HepG2 (cell line): ENCODE data around the gene SLC45A2. TPM values are rescaled to one million over a fixed set of nuclear protein-coding genes. Genes with fewer than 3 reads are reported as not detected.

ENCODE experiments used
- ATAC-seq: fragments of 200-7000 bp; cut with Tn5 transposase; 3 replicates; pipeline ENCODE4 v1.9.1; 2020; ENCODE audit warnings: mild to moderate bottlenecking, moderate library complexity
- BruUV-seq: library from RNA; stranded (reverse); fragments of 400-500 nt; replicated peaks from 2 replicates; lab custom pipeline; 2021; lab: Mats Ljungman, UMichigan
- CTCF ChIA-PET: fragments of 300-600 bp; formaldehyde crosslinking; extraction: SDS; loops from one replicate; lab custom pipeline; 2021; ENCODE audit warnings: low total read pairs, inconsistent platforms, low intra/inter-chr PET ratio; lab: Yijun Ruan, JAX
- POLR2A ChIA-PET: fragments of 350-600 bp; sonication (Branson Sonifier 250); formaldehyde crosslinking; loops from one replicate; lab custom pipeline; 2020; ENCODE audit warnings: antibody characterized with exemption, inconsistent platforms; lab: Yijun Ruan, JAX
- DNase-seq: peaks from one replicate; pipeline ENCODE4 v3.0.0-alpha.2; 2015; ENCODE audit warnings: low spot score
- FAIRE-seq: peaks from 3 replicates; lab custom pipeline; 2011; peaks lifted over from hg19 to GRCh38; lab: Jason Lieb, UNC
- H2AFZ ChIP-seq: one replicate; pipeline ENCODE4 v1.6.1; 2011; ENCODE audit warnings: low read length, inconsistent platforms
- H3K27ac ChIP-seq: fragments of 300-600 bp; 3 replicates; pipeline ENCODE4 v1.8.0; 2011; ENCODE audit warnings: mixed run types, mild to moderate bottlenecking, mixed read lengths, low read length, inconsistent platforms; ENCODE audit not compliant: insufficient read depth; ENCODE audit errors: extremely low read length
- H3K27me3 ChIP-seq, 2 experiments: fragments of 200-600 bp in 1 of 2; 2 replicates in 1 of 2; 3 replicates in 1 of 2; pipeline versions ENCODE4 v1.6.0 to v1.8.0; 2011; ENCODE audit warnings: low read length in 2 of 2, mild to moderate bottlenecking in 2 of 2, moderate library complexity in 2 of 2, inconsistent platforms in 1 of 2; ENCODE audit not compliant: insufficient read depth in 2 of 2, control insufficient read depth in 1 of 2
- H3K36me3 ChIP-seq, 2 experiments: fragments of 200-600 bp in 1 of 2; replicated peaks in 1 of 2; 2 replicates in 1 of 2; 3 replicates in 1 of 2; pipeline versions ENCODE4 v1.5.1 to v1.8.0; 2011; ENCODE audit warnings: low read length in 2 of 2, inconsistent platforms in 1 of 2; ENCODE audit not compliant: insufficient read depth in 2 of 2, control insufficient read depth in 1 of 2
- H3K4me1 ChIP-seq: 2 replicates; pipeline ENCODE4 v1.5.1; 2012; ENCODE audit warnings: low read length, inconsistent platforms; ENCODE audit not compliant: insufficient read depth
- H3K4me2 ChIP-seq: 2 replicates; pipeline ENCODE4 v1.6.0; 2011; ENCODE audit warnings: low read depth, low read length, inconsistent platforms
- H3K4me3 ChIP-seq, 3 experiments: fragments of 200-600 bp in 1 of 3; sonication (generic), shearing (Covaris generic) in 1 of 3; replicated peaks in 1 of 3; 2 replicates each; pipeline ENCODE4 v1.5.1; 2011 to 2016; ENCODE audit warnings: low read length in 3 of 3, inconsistent platforms in 2 of 3, low read depth in 2 of 3, mild to moderate bottlenecking in 2 of 3, control low read depth in 1 of 3, mixed read lengths in 1 of 3; ENCODE audit not compliant: insufficient read depth in 1 of 3
- H3K79me2 ChIP-seq: one replicate; pipeline ENCODE4 v1.6.1; 2011; ENCODE audit warnings: low read length, inconsistent platforms; ENCODE audit not compliant: insufficient read depth
- H3K9ac ChIP-seq: 2 replicates; pipeline ENCODE4 v1.6.0; 2011; ENCODE audit warnings: mild to moderate bottlenecking, low read depth, low read length, inconsistent platforms; ENCODE audit not compliant: insufficient read depth
- H3K9me3 ChIP-seq: 2 replicates; pipeline ENCODE4 v1.5.1; 2012; ENCODE audit warnings: mild to moderate bottlenecking, low read length
- H4K20me1 ChIP-seq: 2 replicates; pipeline ENCODE4 v1.6.0; 2011; ENCODE audit warnings: inconsistent platforms, mild to moderate bottlenecking, low read length, moderate library complexity; ENCODE audit not compliant: insufficient read depth
- BORCS8-MEF2B ChIP-seq: sonication (generic); formaldehyde crosslinking; IDR thresholded peaks from 2 replicates; pipeline ENCODE4 v1.8.0; 2022; ENCODE audit warnings: mild to moderate bottlenecking, missing genetic modification reagents
- E2F5 ChIP-seq: sonication (generic); formaldehyde crosslinking; conservative IDR thresholded peaks from 2 replicates; pipeline ENCODE4 v1.4.0; 2020; ENCODE audit warnings: missing genetic modification reagents
- FOXA3 ChIP-seq: IDR thresholded peaks from 2 replicates; pipeline ENCODE4 v1.6.1; 2016; ENCODE audit warnings: missing genetic modification reagents, missing compliant biosample characterization
- FOXK1 ChIP-seq: sonication (generic); formaldehyde crosslinking; IDR thresholded peaks from 2 replicates; pipeline ENCODE4 v1.4.0; 2020; ENCODE audit warnings: low read depth, missing genetic modification reagents, borderline replicate concordance
- HNRNPLL ChIP-seq: fragments of 200-400 bp; formaldehyde crosslinking; IDR thresholded peaks from 2 replicates; pipeline ENCODE4 v1.6.1; 2017; ENCODE audit warnings: mild to moderate bottlenecking, low read depth, low read length; ENCODE audit not compliant: poor library complexity, severe bottlenecking
- NCOR1 ChIP-seq: fragments of 200-600 bp; sonication (generic); IDR thresholded peaks from 2 replicates; pipeline ENCODE4 v1.7.0; 2017; ENCODE audit warnings: antibody characterized with exemption, low read length, borderline replicate concordance
- NR1H2 ChIP-seq: sonication (generic); formaldehyde crosslinking; IDR thresholded peaks from 2 replicates; pipeline ENCODE4 v1.8.1; 2022; ENCODE audit warnings: low read depth, missing genetic modification reagents, borderline replicate concordance
- PRDM10 ChIP-seq: sonication (generic); formaldehyde crosslinking; IDR thresholded peaks from 2 replicates; pipeline ENCODE4 v1.4.0; 2020; ENCODE audit warnings: low read depth, missing genetic modification reagents
- U2AF1 ChIP-seq: fragments of 200-400 bp; formaldehyde crosslinking; optimal IDR thresholded peaks from 2 replicates; pipeline ENCODE3; 2017; ENCODE audit warnings: mild to moderate bottlenecking, low read depth, low read length
- ZNF263 ChIP-seq: sonication (generic); formaldehyde crosslinking; IDR thresholded peaks from 2 replicates; pipeline ENCODE4 v1.4.0; 2020; ENCODE audit warnings: missing genetic modification reagents
- ZNF335 ChIP-seq: sonication (generic); formaldehyde crosslinking; IDR thresholded peaks from 2 replicates; pipeline ENCODE4 v1.4.0; 2020; ENCODE audit warnings: missing genetic modification reagents
- ZNF639 ChIP-seq: conservative IDR thresholded peaks from 2 replicates; pipeline ENCODE4 v1.6.1; 2018; ENCODE audit warnings: missing genetic modification reagents
- WGBS: methylation state at CpG from one replicate; pipeline ENCODE4 v1.1.6; 2017; ENCODE audit warnings: low lambda C conversion rate; 5-methylcytosine and 5-hydroxymethylcytosine counted together
- in situ Hi-C: cut with HindIII; loops from 2 replicates; pipeline ENCODE4 v1.10.0; 2017; ENCODE audit warnings: low pct_unique_long_range_greater_than_20kb; ENCODE audit not compliant: extremely low pct_ligation_motif_present
- intact Hi-C: fragments of 100-400 bp; cut with micrococcal nuclease; formaldehyde crosslinking; loops from one replicate; pipeline ENCODE4 v1.10.0; 2022; ENCODE audit not compliant: unreplicated experiment
- polyA plus RNA-seq, 8 experiments: library from polyadenylated mRNA; depleted of rRNA in 3 of 8; stranded (reverse) in 7 of 8; unstranded in 1 of 8; fragments of >200 nt; fragmentation: Illumina TruSeq in 4 of 8; extraction: Trizol in 4 of 8; gene quantifications; 2 replicates each; pipeline versions ENCODE4 v1.2.1 to v1.2.3, GENCODE V29; 2011 to 2016; ENCODE audit warnings: low read depth in 4 of 8, missing spikeins in 1 of 8, mixed read lengths in 1 of 8; ENCODE audit not compliant: insufficient read depth in 1 of 8
- total RNA-seq, 5 experiments: library from RNA; depleted of rRNA; stranded (reverse); fragments of >200 nt; fragmentation: Illumina TruSeq; extraction: Trizol; gene quantifications; 2 replicates each; pipeline ENCODE4 v1.2.3, GENCODE V29; 2016; ENCODE audit warnings: low read depth in 1 of 5

Gene SLC45A2
- total and polyA plus RNA-seq, 2 of the 13 experiments (the other 11 are each of a cell fraction or from before 2014, with no cell fraction given) = 0.22 to 0.24 TPM

GRCh38 chr5:34005681-34006080 is 21.2 kb upstream of the SLC45A2 start:
- H3K4me1 ChIP-seq = peaks cover 58% of the 10 kb centered on the region
- no peaks in the 10 kb centered on the region for H4K20me1 ChIP-seq
- H3K79me2 ChIP-seq = peaks cover 14% of the 10 kb centered on the region
- H2AFZ ChIP-seq = no peak overlapping the region
- no peak overlapping the region for H3K9ac ChIP-seq
- intact Hi-C loops = no loop called here
- no TSS peak for BruUV-seq
- POLR2A ChIA-PET = interaction anchor here (1.6 kb wide), 1 partner anchor 9 kb away, joined by 10 read pairs; no protein-coding TSS in a partner anchor
- no peaks in the 10 kb centered on the region for H3K9me3 ChIP-seq
- FAIRE-seq (no peak), ATAC-seq (no peak), DNase-seq (no peak)
- CTCF ChIA-PET = no interaction called here
- H3K27me3 ChIP-seq = no peaks in the 10 kb centered on the region; a peak in 1 of 5 replicates
- H3K27ac ChIP-seq = no peak overlapping the region
- 98% methylated on average over 4 of the region's 4 CpGs for WGBS
- peaks cover 6 to 19% of the 10 kb centered on the region in 2 experiments; a peak in 4 of 5 replicates for H3K36me3 ChIP-seq
- in situ Hi-C loops = no loop called here
- peak overlapping the region; percentile 98; the same call in 1 of the 2 replicates for H3K4me2 ChIP-seq
- no peak for TF ChIP-seq E2F5 (CRISPR knock-in tag)
- H3K4me3 ChIP-seq = no peak overlapping the region; a peak in 1 of 6 replicates

GRCh38 chr5:34005211-34005610 is 20.7 kb upstream of the SLC45A2 start:
- DNase-seq = no peak
- TF ChIP-seq NCOR1 = no peak
- TF ChIP-seq PRDM10 (CRISPR knock-in tag) = no peak
- TF ChIP-seq ZNF263 (CRISPR knock-in tag) = no peak
- TF ChIP-seq BORCS8-MEF2B = no peak
- no peak for TF ChIP-seq ZNF335
- TF ChIP-seq FOXK1 (CRISPR knock-in tag) = no peak
- no peak for TF ChIP-seq HNRNPLL
- no peak for TF ChIP-seq ZNF639 (CRISPR knock-in tag)
- TF ChIP-seq NR1H2 (CRISPR knock-in tag) = no peak
- no peak for TF ChIP-seq FOXA3
- TF ChIP-seq U2AF1 = no peak
- no peaks in the 10 kb centered on the region; a peak in 1 of 5 replicates for H3K27me3 ChIP-seq
- no peak overlapping the region for H3K9ac ChIP-seq
- peaks cover 6 to 19% of the 10 kb centered on the region in 2 experiments; a peak in 4 of 5 replicates for H3K36me3 ChIP-seq
- peaks cover 53% of the 10 kb centered on the region for H3K4me1 ChIP-seq
- WGBS = 95% methylated on average over 4 of the region's 4 CpGs
- H2AFZ ChIP-seq = no peak overlapping the region
- FAIRE-seq = no peak
- no TSS peak for BruUV-seq
- peaks cover 14% of the 10 kb centered on the region for H3K79me2 ChIP-seq
- intact Hi-C loops = no loop called here
- H3K4me2 ChIP-seq = no peak overlapping the region
- H3K27ac ChIP-seq = no peak overlapping the region
- ChIA-PET CTCF (no interaction called here), POLR2A (interaction anchor here (1.0 kb wide), 1 partner anchor 30 kb away, joined by 4 read pairs; no protein-coding TSS in a partner anchor)
- H3K4me3 ChIP-seq = no peak overlapping the region
- ATAC-seq = no peak
- no peaks in the 10 kb centered on the region for H4K20me1 ChIP-seq
- in situ Hi-C loops = no loop called here
- H3K9me3 ChIP-seq = no peaks in the 10 kb centered on the region
